ENCODE results near the gene KDM6A. TPM values are rescaled to one million over a fixed set of nuclear protein-coding genes. Genes with fewer than 3 reads are reported as not detected.

Gene KDM6A
- total and polyA plus RNA-seq, 2 donors (not counting 3 experiments of a cell fraction or from before 2014, with no cell fraction given) = 9.0 to 20.6 TPM

- TF ChIP-seq GATA2 (IDR thresholded peaks at IDR 0.05; ENCODE audit: insufficient read depth, insufficient read length, low read depth, low read length) = no peak
- no peak for TF ChIP-seq POLR2AphosphoS5 (IDR thresholded peaks at IDR 0.05; ENCODE audit: insufficient read depth, low read depth, low read length)
- no peak for TF ChIP-seq POLR2A (IDR thresholded peaks at IDR 0.05; ENCODE audit: low read depth, low read length)
- no peak for TF ChIP-seq MYC (IDR thresholded peaks at IDR 0.05; ENCODE audit: low read depth, low read length)
- TF ChIP-seq JUN (IDR thresholded peaks at IDR 0.05; ENCODE audit: borderline replicate concordance, insufficient read depth, insufficient read length, low read depth) = no peak
- no peak for TF ChIP-seq MAX (IDR thresholded peaks at IDR 0.05; ENCODE audit: insufficient read depth, insufficient read length)
- TF ChIP-seq EZH2 (IDR thresholded peaks at IDR 0.05; ENCODE audit: borderline replicate concordance, low read depth, low read length, severe bottlenecking) = no peak
- no peak for TF ChIP-seq FOS (IDR thresholded peaks at IDR 0.05; ENCODE audit: borderline replicate concordance, insufficient read depth, low read length)
- TF ChIP-seq, protein P1, sequence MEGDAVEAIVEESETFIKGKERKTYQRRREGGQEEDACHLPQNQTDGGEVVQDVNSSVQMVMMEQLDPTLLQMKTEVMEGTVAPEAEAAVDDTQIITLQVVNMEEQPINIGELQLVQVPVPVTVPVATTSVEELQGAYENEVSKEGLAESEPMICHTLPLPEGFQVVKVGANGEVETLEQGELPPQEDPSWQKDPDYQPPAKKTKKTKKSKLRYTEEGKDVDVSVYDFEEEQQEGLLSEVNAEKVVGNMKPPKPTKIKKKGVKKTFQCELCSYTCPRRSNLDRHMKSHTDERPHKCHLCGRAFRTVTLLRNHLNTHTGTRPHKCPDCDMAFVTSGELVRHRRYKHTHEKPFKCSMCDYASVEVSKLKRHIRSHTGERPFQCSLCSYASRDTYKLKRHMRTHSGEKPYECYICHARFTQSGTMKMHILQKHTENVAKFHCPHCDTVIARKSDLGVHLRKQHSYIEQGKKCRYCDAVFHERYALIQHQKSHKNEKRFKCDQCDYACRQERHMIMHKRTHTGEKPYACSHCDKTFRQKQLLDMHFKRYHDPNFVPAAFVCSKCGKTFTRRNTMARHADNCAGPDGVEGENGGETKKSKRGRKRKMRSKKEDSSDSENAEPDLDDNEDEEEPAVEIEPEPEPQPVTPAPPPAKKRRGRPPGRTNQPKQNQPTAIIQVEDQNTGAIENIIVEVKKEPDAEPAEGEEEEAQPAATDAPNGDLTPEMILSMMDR (IDR thresholded peaks at IDR 0.05; ENCODE audit: extremely low read depth in 1 of 2, insufficient read depth in 1 of 2, low read depth in 1 of 2, low read length in 2 of 2) = no peak
- Histone ChIP-seq H3K9ac (replicated peaks; ENCODE audit: extremely low read depth, insufficient read depth, low read length) (no peak overlapping the region), H3K36me3 (ENCODE audit: control insufficient read depth in 2 of 2, extremely low read depth in 1 of 2, insufficient read depth in 2 of 2, low read length in 2 of 2) (no peaks in the 10 kb centered on the region), H3K9me1 (replicated peaks; ENCODE audit: control insufficient read depth, extremely low read depth, insufficient read depth, low read length) (no peaks in the 10 kb centered on the region), H3K4me1 (ENCODE audit: control insufficient read depth, extremely low read depth, insufficient read depth, low read length) (no peaks in the 10 kb centered on the region), H3K4me3 (replicated peaks in 1 of 3; ENCODE audit: insufficient read depth in 1 of 3, low read depth in 1 of 3, low read length in 3 of 3) (no peak overlapping the region), H4K20me1 (replicated peaks; ENCODE audit: control insufficient read depth, extremely low read depth, insufficient read depth, low read length) (no peaks in the 10 kb centered on the region), H3K9me3 (replicated peaks; ENCODE audit: control insufficient read depth, insufficient read depth, low read length) (no peaks in the 10 kb centered on the region), H3K27ac (ENCODE audit: insufficient read depth, low read depth, low read length) (no peak overlapping the region), H2AFZ (ENCODE audit: low read depth, low read length) (no peak overlapping the region), H3K4me2 (ENCODE audit: insufficient read depth, low read length) (no peak overlapping the region), H3K79me2 (ENCODE audit: control insufficient read depth, insufficient read depth, low read length) (no peaks in the 10 kb centered on the region), H3K27me3 (ENCODE audit: control insufficient read depth in 2 of 2, insufficient read depth in 2 of 2, low read length in 2 of 2) (no peaks in the 10 kb centered on the region)
- no peak for FAIRE-seq
- dilution Hi-C loops (cut with MboI; ENCODE audit: extremely low pct_ligation_motif_present, low sequenced_read_pairs) = no loop called here
- intact Hi-C loops (cut with micrococcal nuclease) = no loop called here
- no peak for DNase-seq (ENCODE audit: low read depth, low spot score)
- no TSS peak for BruUV-seq (replicated peaks)
- CTCF ChIA-PET = interaction anchor here (1.0 to 1.2 kb wide), 3 partner anchors 12 to 24 kb away, joined by 3 read pairs; no protein-coding TSS in a partner anchor
- POLR2A ChIA-PET = no interaction called here
These were observed 261.3 kb downstream of the KDM6A start for GRCh38 chrX:45134315-45134731.
